Measurements from ENCODE around the gene LRRC8E.
"Not testable (repeated sequence)": the region's sequence is repeated elsewhere in the genome, so short reads cannot be mapped to it uniquely, and the experiment has no call there.

The LRRC8E gene

DNA sequence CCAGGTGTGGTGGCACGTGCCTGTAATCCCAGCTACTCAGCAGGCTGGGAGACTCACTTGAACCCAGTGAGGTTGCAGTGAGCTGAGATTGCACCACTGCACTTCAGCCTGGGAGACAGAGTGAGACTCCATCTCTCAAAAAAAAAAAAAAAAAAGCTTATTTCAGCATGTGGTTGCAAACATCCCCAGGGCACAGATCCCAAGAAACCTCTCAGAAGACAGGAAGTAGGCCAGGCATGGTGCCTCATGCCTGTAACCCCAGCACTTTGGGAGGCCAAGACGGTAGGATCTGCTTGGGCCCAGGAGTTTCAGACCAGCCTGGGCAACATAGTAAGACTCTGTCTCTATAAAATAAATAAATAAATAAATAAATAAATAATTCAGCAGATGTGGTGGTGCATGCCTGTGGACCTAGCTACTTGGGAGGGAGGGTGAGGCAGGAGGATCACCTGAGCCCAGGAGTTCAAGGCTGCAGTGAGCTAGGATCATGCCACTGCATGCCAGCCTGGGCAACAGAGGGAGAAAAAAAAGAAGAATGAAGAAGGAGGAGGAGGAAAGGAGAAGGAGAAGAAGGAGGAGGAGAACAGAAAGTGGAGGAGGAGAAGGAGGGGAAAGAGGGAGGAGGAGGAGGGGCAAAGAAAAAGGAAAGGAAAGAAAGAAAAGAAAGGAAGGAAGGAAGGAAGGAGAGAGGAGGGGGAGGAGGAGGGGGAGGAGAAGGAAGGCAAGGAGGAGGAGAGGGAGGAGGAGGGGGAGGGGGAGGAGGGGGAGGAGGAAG lies 4.3 kb upstream of the LRRC8E start:
- in situ Hi-C loops (cut with MboI; ENCODE audit: low sequenced_read_pairs), result no loop called here

DNA sequence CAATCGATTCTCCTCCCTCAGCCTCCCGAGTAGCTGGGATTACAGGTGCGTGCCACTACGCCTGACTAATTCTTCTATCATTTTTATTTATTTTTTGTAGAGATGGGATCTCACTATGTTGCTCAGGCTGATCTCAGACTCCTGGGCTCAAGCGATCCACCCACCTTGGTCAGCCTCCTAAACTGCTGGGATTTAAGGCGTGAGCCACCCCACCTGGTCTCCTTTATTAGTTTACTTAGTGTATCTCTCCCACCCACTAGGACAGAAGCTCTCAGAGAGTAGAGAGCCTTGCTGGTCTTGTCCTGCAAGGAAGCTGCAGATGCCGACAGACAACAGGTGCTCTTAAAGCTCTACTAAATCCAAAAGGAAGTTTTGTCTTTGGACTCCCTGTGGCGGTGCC lies 2.5 kb upstream of the LRRC8E start:
- in situ Hi-C loops (cut with MboI; ENCODE audit: low sequenced_read_pairs), result no loop called here

DNA sequence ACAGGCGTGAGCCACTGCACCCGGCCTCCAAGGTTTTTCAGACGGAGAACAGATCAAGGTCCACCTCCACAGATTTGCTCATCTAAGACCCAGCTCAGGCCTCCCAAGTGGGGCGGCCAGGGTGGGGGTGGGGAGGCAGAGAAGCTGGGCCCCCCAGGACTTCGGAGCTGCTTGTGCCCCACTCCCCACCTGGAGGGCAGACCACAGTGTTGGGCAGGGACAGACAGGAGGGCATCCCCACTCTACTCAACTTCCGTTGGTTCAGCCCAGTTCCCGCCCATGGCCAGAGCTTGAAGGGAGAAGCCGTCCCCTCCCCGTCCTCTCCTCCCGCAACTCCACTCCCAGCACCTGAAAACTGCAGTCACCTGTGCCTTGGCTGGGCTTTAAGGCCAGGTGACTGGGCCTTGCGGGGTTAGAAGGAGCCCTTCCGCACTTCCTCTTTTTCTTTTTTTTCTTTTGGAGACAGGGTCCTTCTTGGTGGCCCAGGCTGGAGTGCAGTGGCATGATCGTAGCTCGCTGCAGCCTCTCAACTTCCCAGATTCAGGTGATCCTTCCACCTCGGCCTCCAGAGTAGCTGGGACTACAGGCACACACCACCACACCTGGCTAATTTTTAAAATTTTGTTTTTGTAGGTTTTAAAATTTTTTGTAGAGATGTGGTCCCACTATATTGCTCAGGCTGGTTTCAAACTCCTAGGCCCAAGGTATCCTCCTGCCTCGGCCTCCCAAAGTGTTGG lies 734 bp upstream of the LRRC8E start:
- in situ Hi-C loops (cut with MboI; ENCODE audit: low sequenced_read_pairs), result no loop called here

DNA sequence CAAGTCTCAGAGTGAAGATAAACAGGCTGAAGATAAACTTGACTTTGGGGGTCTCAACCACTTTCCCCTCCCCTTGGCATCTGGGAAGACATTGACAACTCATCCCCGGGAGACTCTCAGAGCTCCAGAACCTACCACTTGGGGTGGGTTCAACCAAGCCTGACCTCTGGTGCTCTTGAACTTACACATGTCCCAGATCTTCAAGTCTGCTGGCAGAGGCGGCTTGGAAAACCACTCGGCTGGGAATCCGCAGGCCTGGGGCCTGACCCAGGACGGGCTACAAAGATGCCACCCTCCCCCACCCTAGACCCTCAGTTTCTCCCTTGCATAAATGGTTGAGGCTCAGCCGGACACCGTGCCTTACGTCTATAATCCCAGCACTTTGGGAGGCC lies 512 bp downstream of the LRRC8E start:
- in situ Hi-C loops (cut with MboI; ENCODE audit: low sequenced_read_pairs), result no loop called here

DNA sequence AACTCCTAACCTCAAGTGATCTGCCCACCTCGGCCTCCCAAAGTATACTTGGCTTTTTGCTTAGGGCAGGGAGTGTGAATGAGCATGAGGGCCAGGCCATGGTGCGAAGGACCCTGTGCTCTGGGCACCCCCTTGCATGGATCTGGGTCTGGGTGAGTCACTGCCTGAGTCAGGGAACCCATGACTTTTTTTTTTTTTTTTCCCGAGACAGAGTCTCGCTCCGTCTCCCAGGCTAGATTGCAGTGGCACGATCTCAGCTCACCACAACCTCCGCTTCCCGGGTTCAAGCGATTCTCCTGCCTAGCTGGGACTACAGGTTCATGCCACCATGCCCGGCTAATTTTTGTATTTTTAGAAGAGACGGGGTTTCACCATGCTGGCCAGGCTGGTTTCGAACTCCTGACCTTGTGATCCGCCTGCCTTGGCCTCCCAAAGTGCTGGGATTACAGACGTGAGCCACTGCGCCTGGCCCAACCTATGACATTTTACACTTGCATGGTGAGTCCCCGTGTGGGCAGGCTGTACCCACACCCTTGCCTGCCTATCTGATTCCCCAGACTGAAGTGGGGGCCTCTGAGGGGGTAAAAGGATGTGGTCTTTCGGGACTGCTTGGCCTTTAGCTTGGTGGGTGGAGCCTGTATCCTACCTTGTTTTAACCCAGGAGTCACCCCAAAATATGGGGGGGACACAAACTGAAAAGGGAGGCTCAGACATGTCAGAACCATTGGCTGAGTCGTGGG lies 5.2 kb downstream of the LRRC8E start:
- in situ Hi-C loops (cut with MboI; ENCODE audit: low sequenced_read_pairs), result not testable (repeated sequence)

DNA sequence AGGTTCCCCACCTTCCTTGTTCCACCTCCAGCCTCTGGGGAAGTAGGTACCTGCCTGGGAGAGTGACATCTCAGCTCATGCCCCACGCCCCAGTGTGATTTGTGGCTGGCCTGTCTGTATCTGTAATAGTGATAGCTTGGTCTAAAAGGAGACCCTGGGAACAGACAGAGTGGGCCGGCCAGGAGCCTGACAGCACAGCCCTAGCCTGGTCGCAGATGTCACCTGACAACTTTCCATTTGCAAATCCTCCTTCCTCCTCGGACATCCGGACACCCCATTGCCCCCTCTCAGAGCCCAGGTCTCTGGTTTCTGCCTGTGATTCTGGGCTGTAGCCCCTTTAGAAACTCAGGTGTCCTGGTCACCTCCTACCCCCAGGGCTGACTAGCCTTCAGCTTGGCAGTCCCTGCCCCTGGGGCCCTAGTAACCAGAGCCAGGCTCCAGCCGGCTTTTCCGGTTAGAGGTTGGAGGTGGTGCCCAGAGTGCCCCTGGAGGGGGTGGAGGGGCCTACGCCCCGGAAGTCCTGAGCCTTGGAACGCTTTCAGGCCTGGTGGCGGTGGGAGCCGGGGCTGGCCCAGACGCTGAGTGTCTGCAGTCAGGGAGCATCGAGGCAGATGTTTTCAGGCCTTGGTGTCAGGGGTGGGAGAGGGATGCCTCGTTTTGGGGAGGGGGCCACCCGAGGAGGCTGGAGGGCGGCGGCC lies 6.5 kb downstream of the LRRC8E start:
- in situ Hi-C loops (cut with MboI; ENCODE audit: low sequenced_read_pairs), result no loop called here

DNA sequence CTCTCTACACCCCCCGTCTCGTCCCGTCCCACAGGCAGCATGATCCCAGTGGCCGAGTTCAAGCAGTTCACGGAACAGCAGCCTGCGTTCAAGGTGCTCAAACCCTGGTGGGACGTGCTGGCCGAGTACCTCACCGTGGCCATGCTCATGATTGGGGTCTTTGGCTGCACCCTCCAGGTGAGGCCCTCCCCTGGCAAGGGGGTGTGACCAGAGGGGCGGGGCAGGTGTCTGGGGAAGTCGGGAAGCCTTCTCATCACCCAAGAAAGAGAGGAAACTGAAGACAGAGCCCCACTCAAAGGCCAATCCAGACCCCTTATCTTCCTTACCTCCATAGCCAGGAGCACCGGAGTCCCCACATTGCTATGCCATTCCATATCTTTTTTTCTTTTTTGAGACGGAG lies 7.3 kb downstream of the LRRC8E start:
- in situ Hi-C loops (cut with MboI; ENCODE audit: low sequenced_read_pairs), result no loop called here

DNA sequence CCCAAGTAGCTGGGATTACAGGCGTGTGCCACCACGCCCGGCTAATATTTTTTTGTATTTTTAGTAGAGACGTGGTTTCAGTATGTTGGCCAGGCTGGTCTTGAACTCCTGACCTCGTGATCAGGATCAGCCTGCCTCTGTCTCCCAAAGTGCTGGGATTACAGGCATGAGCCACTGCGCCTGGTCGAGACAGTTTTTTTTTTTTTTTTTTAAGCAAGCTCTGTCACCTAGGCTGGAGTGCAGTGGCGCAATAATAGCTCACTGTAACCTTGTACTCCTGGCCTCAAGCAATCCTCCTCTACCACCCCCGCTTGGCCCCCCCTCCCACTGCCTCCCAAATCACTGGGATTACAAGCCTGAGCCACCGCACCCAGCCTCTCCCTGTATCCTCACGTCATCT lies 9.0 kb downstream of the LRRC8E start:
- in situ Hi-C loops (cut with MboI; ENCODE audit: low sequenced_read_pairs), result no loop called here

DNA sequence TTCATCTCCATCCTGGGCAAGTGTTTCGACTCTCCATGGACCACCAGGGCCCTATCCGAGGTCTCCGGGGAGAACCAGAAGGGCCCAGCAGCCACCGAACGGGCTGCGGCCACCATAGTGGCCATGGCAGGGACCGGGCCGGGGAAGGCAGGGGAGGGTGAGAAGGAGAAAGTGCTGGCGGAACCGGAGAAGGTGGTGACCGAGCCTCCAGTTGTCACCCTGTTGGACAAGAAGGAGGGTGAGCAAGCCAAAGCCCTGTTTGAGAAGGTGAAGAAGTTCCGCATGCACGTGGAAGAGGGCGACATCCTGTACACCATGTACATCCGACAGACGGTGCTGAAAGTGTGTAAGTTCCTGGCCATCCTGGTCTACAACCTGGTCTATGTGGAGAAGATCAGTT lies 10.7 kb downstream of the LRRC8E start:
- in situ Hi-C loops (cut with MboI; ENCODE audit: low sequenced_read_pairs), result no loop called here

DNA sequence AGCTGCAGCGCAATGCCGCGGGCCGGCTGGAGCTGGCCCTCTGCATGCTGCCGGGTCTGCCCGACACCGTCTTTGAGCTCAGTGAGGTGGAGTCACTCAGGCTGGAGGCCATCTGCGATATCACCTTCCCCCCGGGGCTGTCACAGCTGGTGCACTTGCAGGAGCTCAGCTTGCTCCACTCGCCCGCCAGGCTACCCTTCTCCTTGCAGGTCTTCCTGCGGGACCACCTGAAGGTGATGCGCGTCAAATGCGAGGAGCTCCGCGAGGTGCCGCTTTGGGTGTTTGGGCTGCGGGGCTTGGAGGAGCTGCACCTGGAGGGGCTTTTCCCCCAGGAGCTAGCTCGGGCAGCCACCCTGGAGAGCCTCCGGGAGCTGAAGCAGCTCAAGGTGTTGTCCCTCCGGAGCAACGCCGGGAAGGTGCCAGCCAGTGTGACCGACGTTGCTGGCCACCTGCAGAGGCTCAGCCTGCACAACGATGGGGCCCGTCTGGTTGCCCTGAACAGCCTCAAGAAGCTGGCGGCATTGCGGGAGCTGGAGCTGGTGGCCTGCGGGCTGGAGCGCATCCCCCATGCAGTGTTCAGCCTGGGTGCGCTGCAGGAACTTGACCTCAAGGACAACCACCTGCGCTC lies 11.6 kb downstream of the LRRC8E start:
- in situ Hi-C loops (cut with MboI; ENCODE audit: low sequenced_read_pairs), result no loop called here

DNA sequence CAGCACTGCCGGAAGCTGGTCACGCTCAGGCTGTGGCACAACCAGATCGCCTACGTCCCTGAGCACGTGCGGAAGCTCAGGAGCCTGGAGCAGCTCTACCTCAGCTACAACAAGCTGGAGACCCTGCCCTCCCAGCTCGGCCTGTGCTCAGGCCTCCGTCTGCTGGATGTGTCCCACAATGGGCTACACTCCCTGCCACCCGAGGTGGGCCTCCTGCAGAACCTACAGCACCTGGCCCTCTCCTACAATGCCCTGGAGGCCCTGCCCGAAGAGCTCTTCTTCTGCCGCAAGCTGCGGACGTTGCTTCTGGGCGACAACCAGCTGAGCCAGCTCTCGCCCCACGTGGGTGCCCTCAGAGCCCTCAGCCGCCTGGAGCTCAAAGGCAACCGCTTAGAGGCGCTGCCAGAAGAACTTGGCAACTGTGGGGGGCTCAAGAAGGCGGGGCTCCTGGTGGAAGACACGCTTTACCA lies 12.1 kb downstream of the LRRC8E start:
- in situ Hi-C loops (cut with MboI; ENCODE audit: low sequenced_read_pairs), result no loop called here

DNA sequence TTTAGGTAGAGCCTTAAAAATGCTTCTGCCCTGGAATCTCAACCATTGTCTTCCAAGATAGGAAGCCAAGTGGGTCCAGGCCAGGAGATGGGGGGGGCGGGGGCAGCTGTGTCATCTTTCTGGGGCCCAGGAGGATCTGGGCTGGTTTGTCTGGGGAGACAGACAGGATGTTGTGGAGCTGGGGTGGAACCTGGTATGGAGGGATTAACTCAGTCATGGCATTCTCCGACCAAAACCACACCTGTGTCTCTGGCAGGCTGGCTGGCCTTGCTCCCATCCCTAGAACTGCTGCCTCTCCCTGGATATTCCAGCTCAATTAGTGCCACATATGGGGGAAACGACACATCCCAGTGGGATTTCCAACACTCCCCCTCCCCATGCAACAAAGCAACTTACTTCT lies 12.6 kb downstream of the LRRC8E start:
- in situ Hi-C loops (cut with MboI; ENCODE audit: low sequenced_read_pairs), result no loop called here

DNA sequence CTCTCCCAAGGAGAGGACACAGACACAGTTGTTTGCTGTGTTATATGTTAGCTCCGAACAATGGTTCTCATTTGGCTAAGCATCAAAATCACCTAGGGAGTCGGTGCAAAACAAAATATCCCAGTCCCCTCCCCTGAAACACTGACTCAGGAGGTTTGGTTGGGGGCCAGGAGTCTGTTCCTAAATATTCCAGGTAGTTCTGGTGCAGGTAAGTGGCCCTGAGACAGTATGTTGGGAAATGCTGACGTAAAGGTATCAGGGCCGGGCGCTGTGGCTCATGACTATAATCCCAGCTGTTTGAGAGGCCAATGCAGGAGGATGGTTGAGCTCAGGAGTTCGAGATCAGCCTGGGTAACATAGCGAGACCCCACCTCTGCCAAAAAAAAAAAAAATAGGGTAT lies 13.0 kb downstream of the LRRC8E start:
- in situ Hi-C loops (cut with MboI; ENCODE audit: low sequenced_read_pairs), result no loop called here

DNA sequence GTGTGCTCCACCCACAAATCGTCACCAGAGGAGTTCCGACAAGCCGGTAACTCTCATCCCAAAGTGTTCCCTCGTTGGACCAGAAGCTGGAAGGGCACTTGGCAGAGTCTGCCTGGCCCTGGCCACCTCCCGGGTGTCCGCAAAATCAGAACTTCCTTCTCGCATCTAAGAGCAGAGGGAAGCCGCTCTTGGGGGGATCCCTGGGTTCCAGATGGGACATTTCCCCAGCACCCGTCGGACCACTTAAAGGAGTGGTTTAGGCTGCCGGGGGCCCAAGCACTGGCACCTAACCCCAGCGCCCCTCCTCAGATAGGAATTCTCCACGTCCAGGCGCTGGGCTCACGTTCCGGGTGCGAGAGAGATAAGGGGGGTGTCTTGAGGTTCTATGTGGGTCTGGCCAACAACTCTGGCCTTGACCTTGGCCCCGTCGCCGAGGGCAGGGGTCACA lies 14.5 kb downstream of the LRRC8E start:
- in situ Hi-C loops (cut with MboI; ENCODE audit: low sequenced_read_pairs), result no loop called here

DNA sequence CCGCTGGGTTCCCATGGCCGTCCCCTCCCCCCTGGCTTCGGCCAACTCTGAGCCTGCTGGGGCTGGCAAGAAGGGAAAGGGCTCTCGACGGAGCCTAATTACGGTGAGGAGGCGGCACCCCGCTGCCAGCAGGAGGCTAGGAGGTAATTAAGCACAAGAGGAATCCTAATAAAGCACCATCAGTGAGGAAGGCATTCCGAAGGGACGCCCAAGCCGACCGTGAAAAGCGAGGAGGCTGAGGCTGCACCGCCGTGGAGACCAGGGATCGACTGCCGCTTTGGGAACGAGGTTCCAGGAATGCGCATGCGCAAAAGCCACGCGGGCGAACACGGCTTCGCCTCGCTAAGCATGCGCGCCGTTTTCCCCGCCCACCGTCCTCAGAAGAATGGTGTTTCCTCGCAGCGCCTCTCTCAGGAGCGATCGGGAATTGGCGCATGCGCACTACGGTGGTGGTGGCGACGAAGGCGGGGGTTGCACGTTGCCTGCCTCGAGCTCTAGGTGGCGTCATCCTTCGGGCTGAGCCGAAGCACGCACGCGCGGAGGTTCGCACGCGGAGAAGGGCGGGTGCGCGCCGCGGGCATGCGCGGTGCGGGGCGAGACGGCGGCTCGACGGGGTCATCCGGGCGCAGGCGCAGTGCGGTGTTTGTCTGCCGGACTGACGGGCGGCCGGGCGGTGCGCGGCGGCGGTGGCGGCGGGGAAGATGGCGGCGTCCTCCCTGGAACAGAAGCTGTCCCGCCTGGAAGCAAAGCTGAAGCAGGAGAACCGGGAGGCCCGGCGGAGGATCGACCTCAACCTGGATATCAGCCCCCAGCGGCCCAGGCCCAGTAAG lies 15.1 kb downstream of the LRRC8E start, which contains the start of gene MAP2K7:
MAP2K7 (plus strand) TSS at position 634 of the 830 bp plus-strand sequence; CDS start at position 702, 68 bp downstream.
- in situ Hi-C loops (cut with MboI; ENCODE audit: low sequenced_read_pairs), result no loop called here

DNA sequence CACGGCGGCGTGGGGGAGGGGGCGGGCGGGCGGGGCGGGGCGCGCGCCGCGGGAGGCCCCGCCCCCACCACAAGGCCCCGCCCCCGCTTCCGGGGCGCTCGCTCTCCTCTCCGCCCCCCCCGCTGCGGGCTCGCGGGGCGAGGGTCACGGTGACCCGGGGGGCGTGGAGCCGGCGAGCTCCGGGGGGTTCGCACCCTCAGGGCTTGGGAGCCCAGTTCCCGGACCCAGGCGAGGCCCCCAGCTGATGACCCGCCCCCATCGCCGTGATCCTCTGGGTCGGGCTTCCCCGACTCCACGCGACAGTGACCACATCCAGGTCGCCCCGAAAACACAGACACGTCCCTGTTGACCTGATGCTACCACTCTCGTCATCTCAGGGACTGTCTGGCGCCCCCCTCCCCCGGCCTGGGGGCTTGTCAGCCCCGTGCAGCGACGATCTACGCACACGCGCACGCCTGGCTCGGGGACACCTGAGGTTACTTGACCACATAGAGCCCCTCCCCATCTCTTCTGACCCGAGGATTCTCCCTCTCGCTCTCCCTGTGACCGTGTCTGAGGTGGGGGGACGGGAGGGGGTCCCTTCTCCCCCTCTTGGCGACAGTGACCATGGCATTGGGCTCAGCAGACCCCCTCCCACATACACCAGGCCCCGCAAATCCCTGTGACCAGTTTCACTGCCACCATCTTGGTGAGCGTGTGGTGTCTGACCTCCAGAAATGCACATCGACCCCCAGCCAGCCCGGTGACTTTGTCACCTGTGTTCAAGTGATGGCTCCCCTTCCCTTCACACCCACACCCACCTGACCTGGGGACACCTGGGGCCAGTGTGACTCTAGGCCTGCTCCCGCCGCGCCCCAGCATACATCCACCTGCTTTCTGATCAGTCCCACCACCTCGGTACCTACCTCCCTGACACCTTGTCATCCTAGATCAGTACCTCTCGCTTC lies 16.0 kb downstream of the LRRC8E start:
- in situ Hi-C loops (cut with MboI; ENCODE audit: low sequenced_read_pairs), result no loop called here

DNA sequence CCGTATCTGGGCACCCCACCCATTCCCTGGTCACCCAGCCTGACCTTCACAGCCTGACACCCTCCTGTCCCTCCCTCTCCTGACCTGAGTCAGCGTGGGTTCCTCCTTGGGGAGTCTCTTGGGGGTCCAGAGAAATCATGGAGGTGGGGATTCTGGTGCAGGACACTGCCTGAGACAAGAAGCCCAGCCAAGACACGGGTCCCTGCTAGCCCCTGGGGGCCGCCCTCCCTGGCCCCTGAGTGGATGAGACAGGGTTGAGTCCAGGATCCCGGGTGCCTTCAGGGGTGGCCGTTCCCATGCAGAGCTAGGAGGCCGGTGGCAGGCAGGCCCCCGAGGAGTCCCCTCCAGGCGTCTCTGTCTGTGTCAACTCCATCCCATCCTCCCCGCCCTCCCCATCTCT lies 17.0 kb downstream of the LRRC8E start:
- in situ Hi-C loops (cut with MboI; ENCODE audit: low sequenced_read_pairs), result no loop called here

DNA sequence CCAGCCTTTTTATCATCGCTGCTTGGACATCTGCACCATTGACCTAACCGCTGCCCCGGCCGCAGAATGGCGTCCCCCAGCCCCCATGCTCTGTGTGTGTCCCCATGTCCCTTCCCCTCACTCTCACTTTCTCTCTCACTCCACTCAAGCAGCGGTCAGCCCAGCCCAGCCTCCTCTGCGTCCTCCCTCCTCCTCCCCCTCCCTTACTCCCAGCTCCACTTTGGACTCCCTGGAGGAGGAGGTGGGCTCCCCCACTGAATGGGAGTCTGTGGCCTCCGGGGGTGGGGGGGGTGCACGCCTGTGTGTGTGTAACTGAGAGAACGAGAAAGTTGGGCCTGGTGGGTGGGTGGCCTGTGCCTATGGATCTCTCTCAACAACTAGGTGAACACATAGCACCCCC lies 17.5 kb downstream of the LRRC8E start:
- in situ Hi-C loops (cut with MboI; ENCODE audit: low sequenced_read_pairs), result no loop called here
